GM18873 (cell line): Measurements from ENCODE around the gene UTP11.

Source experiments
- ATAC-seq: cut with Tn5 transposase; IDR thresholded peaks from one replicate; pipeline ENCODE4 v1.9.1; 2021; ENCODE audit warnings: mild to moderate bottlenecking, moderate library complexity, moderate number of reproducible peaks; ENCODE audit not compliant: unreplicated experiment, low FRiP score

Gene UTP11

GRCh38 chr1:38064197-38064903 lies 51.8 kb downstream of the UTP11 start:
- no peak for ATAC-seq

- ATAC-seq: no peak
Observed at GRCh38 chr1:38068220-38068979, 55.9 kb downstream of the UTP11 start.

- ATAC-seq: no peak
Observed at GRCh38 chr1:38068980-38069340, 56.4 kb downstream of the UTP11 start.

DNA sequence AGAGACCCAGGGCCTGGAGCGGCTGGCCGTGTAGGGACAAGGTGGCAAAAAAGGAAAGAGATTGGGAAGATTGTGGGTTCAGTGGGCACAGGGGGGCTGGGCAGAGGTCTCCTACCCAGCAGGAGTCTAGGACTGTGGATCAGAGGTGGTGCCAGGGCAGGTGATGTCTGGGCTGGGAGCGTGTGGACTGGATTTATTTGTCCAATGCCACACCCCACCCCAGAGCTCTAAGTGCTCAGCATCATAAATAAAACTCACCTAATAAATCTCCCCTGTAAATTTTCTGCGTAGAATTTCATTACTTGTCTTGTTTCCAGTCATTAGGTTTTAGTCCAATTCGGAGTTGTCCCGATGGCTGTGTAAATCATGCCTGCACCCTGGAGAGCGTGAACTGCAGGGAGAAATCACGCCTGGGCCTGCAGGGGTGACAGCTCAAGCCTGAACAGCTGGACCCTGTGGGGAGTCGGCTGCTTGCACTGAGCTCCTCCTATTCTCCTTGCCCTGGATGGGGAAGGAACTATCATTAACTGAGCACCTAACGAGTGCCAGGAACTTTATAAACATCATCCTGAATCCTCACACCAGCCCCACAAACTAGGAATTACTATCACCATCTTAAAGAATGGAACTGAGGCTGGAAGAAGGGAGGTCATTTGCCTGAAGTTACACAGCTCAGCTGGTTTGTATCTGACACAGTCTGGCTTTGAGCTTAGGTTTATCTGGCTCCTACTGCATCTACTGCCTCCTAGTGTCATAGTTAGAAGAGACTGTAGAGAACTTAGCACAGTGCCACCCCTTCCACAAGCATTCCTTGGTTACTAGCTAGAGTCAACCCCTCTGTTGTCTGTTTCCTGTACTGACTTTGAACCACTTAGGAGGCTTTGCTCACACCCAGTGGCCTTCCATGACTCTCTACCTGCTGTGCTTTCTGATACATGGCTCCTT lies 59.0 kb downstream of the UTP11 start:
- no peak for ATAC-seq

GRCh38 chr1:38072858-38073257 lies 60.3 kb downstream of the UTP11 start:
- no peak for ATAC-seq

- no peak for ATAC-seq
Observed at GRCh38 chr1:38073534-38074301, 61.2 kb downstream of the UTP11 start.

- ATAC-seq: no peak
Observed at GRCh38 chr1:38074302-38074677, 61.8 kb downstream of the UTP11 start.
